HG03571 (cell line): Measurements from ENCODE around the gene TLX2.
"Not testable (repeated sequence)": the region's sequence is repeated elsewhere in the genome, so short reads cannot be mapped to it uniquely, and the experiment has no call there.

Experiments
- ATAC-seq: cut with Tn5 transposase; IDR thresholded peaks from one replicate; pipeline ENCODE4 v1.9.1; 2021; ENCODE audit not compliant: unreplicated experiment

The TLX2 gene

DNA sequence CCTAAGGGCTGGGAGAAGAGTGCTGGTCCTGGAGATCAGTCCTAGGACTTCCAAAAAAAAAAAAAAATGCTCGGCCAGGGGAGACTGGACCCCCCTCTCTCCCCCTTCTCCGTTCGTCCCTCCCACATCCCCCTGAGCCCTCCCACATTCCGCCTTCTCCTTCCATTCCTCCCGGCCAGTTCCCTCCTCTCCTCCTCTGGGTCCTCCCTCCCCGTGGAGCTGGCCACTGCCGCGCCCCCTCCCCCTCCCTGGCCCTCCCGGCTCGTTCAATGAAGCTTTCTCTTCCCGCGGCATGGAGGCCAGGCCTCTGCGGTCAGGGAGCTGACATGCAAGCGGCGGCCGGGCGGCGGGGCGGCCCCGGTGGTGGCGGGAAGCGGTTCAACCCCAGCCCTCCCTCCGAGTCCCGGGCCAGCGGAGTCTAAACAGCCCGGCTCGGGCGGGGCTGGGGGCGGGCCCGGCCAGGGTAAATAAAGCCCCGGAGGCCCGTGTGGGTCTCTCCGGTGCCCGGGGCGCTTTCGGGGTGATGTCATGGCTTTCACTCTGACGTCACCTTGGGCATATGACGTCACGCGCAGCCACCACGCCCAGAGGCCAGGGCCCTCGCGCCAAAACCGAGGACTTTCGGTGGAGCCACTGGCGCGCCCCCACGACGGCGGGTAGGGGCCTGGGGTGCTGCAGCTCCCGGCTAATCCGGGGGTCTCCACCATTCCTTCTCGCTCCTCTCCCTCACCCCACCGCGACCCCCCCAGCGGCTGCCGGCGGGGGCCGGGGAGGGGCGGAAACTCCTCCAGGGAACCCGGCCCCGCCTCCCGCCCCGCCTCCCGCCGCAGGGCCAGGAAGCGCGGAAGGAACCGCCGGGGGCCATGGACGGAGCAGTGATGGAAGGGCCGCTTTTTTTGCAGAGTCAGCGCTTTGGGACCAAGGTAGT lies 39.9 kb downstream of the TLX2 start, which contains the start of the genes DOK1 and LOXL3:
Gene DOK1 (plus strand): TSS at position 829 of the 928 bp plus-strand sequence. CDS start 35 bp downstream, at position 864.
Gene LOXL3 (minus strand): TSS at position 51 of the 928 bp plus-strand sequence. CDS start 1,308 bp downstream, outside the sequence.
- ATAC-seq, result peak; percentile 43

DNA sequence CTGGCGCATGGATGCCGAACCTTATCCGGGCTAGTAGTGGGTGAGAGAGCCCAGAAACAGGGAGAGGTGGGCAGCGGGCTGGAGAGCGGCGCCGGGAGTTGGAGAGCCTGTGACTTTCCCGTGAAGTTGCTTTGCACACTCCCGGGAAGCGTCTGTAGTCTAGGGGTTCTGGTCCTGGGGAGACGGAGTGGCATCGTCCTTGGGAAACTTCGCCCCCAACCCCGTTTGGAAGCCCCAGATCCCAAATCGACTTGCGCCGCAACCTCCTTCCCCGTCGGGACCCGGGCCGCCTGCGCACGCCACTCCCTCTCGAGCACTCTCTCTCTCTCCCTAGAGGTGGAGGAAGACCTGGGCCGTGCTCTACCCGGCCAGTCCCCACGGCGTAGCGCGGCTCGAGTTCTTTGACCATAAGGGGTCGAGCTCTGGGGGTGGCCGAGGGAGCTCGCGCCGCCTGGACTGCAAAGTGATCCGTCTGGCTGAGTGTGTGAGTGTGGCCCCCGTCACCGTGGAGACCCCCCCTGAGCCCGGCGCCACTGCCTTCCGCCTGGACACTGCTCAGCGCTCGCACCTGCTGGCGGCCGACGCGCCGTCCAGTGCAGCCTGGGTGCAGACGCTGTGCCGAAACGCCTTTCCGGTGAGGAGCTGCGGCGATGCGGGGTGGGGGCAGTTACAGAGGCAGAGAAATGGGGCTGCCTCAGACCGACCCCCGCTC lies 40.7 kb downstream of the TLX2 start:
- no peak for ATAC-seq

GRCh38 chr2:74555610-74556103 lies 41.4 kb downstream of the TLX2 start:
- no peak for ATAC-seq

GRCh38 chr2:74556159-74556558 lies 41.9 kb downstream of the TLX2 start:
- ATAC-seq, result no peak

GRCh38 chr2:74556831-74557370 lies 42.7 kb downstream of the TLX2 start:
- ATAC-seq, result no peak

- no peak for ATAC-seq
These were observed 44.3 kb downstream of the TLX2 start for GRCh38 chr2:74558284-74559230.

- no peak for ATAC-seq
These were observed 45.7 kb downstream of the TLX2 start for GRCh38 chr2:74559912-74560311.

DNA sequence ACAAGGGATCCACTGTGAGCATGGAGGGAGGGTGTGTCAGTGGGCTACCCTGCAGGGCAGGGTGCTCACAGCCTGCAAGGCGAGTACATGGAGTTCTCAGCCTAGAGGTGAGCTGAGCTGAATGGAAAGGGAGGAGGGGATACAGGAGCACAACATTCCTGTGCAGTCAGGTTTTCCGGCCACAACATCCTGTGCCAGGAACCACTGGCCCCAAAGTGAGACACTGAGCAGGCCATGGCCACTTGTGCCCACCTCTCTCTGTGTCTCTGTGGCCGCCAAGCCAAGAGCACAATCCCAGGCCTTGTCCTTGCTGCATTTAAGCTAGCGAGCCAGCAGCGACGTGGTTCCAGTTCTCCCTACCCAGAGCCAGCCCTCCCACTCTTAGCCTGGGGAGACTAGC lies 46.3 kb downstream of the TLX2 start:
- ATAC-seq, result no peak

GRCh38 chr2:74561022-74561421 lies 46.8 kb downstream of the TLX2 start:
- ATAC-seq, result not testable (repeated sequence)

DNA sequence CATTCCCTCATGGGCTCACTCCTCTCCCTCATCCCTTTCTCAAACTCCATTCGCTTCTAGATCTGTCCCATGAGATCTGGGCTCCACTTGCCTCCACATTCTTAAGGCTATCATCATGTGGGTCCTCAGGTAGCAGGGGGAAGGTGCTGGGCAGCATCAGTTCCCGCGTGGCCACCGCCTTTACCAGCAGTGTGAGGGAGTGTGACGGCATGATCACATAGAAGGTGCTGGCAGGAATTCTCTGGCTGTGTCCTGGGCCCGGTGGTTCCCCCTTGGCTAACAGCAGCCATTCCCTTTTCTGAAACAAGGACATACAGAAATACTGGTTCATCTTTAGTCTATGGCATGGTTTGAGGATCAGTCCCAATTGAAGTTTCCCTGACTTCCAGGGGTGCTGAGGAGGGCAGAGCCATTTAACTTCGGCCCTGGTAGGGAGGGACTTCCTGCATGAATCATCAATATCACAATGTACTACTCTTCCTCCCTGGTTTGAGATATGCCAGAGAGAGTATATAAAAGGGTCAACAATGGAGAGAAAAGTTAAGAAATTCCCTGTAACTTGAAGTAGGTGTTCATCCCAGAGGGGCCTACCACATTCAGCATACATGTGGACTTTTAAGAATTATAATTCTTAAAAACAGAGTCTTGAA lies 48.0 kb downstream of the TLX2 start:
- ATAC-seq, result no peak

- no peak for ATAC-seq
These were observed 50.0 kb downstream of the TLX2 start for GRCh38 chr2:74564222-74564621.

DNA sequence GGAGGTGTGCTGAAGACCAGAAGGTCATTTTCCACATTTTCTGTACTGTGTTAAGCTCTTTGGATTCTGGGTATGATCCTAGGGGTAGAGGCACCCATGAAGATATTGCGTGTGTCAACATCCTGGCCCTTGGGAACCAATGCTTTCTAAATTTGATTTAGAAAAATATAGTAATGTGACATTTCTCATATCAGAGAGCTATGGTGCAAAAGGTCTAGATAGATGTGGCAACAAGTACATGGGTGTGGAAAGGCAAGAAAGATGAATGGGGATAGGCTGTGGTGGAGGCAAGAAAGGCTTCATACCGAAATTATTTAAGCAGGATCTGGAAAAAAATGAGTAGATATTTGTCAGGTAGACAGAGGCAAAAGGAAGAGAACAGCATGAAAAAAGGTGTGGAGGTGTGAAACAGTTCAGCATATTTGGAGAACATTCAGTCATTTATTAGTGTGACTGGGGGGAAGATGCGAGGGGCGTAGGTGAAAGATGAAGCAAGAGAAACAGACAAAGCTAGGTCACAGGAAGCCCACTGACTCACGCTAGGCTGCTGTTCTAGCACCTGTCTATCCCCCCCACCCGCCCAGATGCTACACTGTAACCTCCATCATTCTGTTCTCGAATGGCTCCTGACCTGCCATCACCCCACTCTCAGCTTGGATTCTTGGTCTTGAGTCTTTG lies 52.0 kb downstream of the TLX2 start:
- ATAC-seq, result no peak

DNA sequence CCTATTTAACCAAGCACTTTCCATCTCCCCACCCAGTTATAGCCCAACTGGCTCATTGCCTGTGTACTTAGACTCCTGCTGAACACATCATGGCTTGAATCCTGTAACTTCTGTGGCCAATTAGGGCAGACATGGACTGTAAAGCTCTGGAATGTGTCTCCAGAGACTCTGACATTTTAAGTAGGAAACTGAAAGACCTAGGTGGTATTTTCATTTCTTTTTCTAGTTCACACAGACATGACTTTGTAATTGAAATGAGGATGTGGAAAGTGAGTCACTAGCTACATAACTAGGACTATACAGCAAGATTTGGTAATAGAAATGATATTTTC lies 52.5 kb downstream of the TLX2 start:
- ATAC-seq, result no peak
